ENCODE results near the gene RNF123.

RNF123 gene

DNA sequence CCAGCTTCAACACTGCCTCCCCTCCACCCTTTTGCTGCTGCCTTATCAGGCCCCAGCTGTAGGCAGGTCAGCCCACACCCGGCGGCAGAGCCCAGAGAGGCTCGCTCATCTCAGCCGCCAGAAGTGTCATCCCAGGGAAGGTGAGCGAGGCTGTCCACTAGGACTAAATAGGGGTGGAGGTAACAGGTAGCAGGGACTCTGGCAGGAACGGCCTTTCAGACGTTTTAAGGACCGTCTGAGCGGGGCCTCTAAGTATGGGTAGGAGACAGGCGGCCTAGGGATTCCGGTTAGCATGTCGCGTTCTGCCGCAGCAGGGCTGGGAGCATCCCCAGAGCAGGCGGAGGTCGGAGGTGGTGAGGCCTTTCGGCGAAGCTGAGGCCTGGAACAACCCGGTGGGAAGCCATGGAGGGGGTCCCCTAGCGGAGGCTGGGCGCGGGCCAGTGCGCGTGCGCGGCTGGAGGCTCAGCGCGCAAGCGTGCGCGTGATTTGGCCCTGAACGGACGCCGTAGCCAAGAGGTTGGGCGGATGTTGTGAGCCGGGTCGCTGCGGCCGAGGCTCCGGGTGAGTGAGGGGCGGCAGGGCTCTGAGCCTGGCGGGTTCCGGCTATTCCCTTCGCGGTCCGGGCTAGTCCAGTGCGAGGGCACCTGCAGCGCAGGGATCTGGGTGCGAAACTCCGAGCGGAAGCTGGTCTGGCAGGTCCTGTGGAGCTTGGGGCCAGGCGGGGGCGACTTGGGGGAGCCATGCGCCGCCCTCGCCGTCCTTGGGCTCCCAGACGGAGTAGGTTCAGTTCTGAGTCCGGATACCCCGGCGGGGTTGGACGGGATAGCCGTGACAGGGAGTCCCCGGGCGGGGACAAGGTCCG, at the start of gene RNF123, which contains the start of gene MST1:
Gene RNF123 (plus strand): TSS at position 512 of the 862 bp plus-strand sequence. CDS start 1,609 bp downstream, outside the sequence.
Gene MST1 (minus strand): TSS at position 429 of the 862 bp plus-strand sequence. CDS start 783 bp downstream, outside the sequence.
- DNase-seq: no peak

DNA sequence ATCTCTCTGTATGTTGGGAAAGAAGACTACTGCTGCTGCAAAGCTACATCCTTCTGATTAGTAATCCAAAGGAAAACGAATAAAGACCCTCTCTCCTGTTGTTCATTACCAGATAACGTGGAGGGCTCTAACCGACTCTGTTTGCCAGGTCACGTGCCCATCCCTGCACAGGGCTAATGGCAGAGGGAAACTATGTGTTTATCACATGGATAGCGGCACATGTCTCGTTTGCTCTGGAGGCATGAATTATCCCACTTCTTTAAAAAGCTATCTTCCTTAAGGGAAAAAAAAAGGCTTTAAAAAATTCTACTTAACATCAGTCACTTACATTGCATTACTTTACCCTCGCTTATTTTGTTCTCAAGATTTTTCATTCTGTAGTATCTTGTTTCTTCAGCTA, 48.1 kb upstream of the RNF123 start:
- DNase-seq: no peak

DNA sequence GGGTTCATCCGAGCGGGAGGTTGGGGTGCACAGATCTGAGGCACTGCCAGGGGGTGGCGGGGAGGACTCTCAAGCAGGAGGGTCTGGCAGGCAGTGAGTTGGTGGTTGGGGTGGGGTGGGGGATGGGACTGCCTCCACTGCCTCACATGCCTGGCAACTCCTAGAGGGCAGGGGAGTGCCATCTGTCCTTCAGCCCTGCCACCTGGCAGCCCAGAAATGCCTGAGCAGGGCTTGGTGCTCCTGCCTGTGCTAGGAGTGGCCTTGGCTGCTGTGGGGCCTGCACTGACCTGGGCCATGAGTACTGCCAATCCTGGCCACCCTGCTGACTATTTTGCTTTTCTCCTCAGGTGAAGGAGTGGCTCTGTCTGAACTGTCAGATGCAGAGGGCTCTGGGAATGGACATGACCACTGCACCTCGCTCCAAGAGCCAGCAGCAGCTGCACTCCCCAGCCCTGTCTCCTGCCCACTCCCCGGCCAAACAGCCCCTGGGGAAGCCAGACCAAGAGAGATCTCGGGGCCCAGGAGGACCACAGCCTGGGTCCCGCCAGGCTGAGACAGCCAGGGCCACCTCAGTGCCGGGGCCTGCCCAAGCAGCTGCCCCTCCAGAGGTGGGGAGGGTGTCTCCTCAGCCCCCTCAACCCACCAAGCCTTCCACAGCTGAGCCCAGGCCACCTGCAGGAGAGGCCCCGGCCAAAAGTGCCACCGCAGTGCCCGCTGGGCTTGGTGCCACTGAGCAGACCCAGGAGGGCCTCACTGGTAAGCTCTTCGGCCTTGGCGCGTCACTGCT, 47.2 kb upstream of the RNF123 start:
- no peak for DNase-seq

DNA sequence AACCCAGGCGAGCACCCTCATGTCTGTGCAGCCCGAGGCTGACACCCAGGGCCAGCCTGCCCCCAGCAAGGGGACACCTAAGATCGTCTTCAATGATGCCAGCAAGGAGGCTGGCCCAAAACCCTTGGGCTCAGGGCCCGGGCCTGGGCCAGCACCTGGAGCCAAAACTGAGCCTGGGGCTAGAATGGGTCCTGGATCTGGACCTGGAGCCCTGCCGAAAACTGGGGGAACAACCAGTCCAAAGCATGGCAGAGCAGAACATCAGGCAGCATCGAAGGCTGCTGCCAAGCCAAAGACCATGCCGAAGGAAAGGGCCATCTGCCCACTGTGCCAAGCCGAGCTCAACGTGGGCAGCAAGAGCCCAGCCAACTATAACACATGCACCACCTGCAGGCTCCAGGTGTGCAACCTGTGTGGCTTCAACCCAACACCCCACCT, 46.6 kb upstream of the RNF123 start:
- no peak for DNase-seq

DNA sequence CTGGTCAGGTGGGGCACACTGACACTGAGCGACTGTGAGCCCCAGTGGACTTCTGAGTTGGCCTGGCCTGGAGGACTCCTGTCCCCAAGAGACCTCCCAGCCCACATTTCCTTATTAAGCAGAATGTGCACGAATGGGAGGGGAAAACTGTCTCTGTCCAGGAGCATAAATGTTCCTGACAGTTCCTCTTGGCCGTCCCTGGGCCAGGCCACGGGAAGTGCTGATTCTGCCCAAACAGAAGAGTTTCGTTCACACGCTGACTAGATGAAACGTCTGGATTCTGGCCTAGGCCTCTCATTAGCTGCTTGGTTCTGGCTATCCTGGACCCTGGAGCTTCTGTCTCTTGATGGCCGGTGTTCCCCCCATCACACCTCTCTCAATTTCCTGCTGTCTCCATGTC, 44.7 kb upstream of the RNF123 start:
- no peak for DNase-seq

DNA sequence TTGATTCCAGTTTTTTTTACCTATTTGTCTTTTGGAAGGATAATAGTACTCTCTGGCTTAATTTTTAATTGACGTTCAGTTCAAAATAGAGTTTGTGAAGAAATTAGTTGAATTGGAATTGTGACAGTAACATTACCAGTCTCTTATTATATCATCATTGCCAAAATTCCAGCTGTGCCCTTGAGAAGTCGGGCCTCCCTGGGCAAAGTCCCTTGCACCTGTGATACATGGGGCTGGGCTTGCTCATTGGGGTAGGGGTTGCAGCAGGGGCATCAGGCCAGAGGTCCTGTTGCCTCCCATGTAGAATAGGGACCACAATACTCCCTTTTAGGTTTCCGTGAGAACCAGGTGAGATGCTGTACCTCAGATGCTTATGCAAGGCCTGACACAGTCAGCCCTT, 43.1 kb upstream of the RNF123 start:
- no peak for DNase-seq

DNA sequence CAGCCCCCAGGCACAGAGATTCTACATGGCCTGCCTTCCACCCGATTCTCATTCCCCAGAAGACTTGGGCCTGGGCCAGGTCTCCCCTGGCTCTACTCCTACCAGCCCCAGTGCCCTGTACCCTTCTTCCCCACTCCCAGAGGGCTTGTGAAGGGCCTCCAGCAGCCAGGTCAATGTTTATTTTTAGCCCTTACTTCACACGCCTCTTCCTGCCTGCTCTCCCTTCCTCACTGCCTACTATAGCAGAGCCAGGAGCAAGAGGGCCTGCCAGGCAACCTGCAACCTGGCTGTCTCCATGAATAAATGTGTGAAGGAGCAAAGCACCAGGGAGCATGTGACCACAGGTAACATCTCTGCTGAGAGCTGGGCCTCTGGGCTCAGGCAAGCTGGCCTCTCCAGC, 41.6 kb upstream of the RNF123 start:
- DNase-seq: peak; percentile 46

DNA sequence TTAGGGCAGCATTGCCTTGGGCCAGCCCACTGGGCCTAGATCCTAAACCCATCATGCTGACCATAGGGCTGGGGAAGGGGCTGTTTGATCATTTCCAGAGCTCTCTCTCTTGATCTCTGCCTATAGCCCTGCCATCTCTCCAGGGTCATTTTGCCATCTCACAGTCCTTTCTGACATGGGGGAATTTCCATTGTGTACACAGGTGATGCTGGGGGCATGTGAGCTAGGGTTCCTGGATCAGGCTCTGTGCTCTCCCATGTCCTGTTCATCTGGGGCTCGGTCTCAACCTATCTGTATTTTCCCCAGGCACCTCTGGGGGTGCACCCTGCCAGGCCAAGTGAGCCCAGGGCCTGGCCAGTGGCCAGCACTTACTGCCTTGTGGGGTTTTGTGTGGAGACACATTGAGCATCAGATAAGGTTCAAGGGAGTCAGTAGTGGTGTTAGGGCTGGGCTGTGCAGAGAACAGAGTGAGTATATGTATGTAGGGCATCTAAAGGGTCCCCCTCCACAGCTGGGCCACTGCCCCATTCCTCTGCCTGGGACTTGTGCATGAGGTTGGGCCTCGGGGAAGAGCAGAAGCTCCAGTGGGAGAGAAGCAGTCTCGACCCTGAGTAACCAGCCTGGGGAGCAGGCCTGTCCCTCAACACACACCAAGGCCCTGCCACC, 40.9 kb upstream of the RNF123 start:
- DNase-seq: no peak

DNA sequence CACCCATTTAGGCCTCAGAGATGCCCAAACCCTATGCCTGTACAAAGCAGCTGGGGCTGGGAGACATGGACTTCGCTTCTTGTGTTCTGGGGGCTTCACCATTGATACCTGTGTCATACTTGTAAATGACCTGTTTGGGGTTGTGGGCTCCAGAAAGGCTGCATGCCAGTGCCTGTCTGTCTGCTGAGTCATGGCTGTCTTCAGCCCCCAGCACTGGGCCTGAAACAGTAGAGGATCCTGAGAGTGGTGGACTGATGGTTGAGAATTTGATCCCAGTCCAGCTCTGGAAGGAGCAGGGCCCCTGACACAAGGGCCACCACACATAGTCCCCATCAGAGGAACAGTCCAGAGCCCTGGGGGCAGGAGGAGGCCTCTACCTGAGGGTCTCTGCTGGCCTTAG, 39.8 kb upstream of the RNF123 start:
- no peak for DNase-seq

DNA sequence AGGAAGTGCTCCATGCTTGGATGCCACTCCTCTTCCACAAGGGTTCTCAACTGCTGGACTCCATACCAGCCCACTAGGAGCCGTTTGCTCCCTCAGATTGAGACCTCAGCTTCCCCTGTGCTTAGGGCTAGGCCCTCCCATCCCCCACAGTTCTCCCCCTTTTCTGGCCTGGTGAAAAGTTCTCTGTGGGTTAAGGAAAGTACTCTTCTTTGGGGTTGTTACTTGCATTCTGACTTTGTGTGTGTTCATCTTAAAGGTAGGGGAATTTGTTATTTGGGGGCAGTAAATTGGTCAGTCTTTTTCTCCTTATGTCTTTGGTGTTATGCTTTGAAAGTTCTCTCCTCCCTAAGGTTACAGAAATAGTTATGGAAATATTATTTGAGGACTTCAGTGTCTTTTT, 39.2 kb upstream of the RNF123 start:
- DNase-seq: no peak

DNA sequence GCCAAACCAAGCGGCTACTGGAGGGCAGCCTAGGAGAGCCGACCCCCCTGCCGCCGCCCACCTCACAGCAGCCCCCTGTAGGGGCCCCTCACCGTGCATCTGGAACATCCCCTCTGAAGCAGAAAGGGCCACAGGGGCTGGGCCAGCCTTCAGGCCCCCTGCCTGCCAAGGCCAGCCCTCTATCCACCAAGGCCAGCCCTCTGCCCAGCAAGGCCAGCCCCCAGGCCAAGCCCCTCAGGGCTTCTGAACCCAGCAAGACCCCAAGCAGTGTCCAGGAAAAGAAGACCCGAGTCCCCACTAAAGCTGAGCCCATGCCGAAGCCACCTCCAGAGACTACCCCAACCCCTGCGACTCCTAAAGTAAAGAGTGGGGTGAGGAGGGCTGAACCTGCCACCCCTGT, 38.7 kb upstream of the RNF123 start:
- no peak for DNase-seq

DNA sequence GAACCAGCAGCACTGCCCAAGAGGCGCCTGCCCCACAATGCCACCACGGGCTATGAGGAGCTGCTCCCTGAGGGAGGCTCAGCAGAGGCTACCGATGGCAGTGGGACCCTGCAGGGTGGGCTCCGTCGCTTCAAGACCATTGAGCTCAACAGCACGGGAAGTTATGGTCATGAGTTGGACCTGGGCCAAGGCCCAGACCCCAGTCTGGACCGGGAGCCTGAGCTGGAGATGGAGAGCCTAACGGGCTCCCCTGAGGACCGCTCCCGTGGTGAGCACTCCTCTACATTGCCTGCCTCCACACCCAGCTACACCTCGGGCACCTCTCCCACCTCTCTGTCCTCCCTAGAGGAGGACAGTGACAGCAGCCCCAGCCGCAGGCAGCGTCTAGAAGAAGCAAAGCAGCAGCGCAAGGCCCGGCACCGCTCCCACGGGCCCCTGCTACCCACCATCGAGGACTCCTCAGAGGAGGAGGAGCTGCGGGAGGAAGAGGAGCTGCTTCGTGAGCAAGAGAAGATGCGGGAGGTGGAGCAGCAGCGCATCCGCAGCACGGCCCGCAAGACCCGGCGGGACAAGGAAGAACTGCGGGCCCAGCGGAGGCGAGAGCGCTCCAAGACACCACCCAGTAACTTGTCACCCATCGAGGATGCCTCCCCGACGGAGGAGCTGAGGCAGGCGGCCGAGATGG, 37.0 kb upstream of the RNF123 start:
- no peak for DNase-seq

DNA sequence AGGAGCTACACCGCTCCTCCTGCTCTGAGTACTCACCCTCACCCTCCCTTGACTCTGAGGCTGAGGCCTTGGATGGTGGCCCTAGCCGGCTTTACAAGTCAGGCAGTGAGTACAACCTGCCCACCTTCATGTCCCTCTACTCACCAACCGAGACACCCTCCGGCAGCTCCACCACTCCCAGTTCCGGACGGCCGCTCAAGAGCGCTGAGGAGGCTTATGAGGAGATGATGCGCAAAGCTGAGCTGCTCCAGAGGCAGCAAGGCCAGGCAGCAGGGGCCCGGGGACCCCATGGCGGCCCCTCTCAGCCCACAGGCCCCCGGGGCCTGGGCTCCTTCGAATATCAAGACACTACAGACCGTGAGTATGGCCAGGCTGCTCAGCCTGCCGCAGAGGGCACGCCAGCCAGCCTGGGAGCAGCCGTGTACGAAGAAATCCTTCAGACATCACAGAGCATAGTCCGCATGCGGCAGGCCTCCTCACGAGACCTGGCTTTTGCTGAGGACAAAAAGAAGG, 36.4 kb upstream of the RNF123 start:
- no peak for DNase-seq

DNA sequence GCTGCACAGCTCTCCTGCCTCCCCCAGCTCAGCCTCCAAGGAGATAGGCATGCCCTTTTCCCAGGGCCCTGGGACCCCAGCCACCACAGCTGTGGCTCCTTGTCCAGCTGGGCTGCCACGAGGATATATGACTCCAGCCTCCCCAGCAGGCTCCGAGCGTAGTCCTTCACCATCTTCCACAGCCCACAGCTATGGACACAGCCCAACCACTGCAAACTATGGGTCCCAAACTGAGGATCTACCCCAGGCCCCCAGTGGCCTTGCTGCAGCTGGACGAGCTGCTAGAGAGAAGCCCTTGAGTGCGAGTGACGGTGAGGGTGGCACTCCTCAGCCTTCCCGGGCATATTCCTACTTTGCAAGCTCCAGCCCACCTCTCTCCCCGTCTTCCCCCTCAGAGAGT, 35.7 kb upstream of the RNF123 start:
- no peak for DNase-seq

DNA sequence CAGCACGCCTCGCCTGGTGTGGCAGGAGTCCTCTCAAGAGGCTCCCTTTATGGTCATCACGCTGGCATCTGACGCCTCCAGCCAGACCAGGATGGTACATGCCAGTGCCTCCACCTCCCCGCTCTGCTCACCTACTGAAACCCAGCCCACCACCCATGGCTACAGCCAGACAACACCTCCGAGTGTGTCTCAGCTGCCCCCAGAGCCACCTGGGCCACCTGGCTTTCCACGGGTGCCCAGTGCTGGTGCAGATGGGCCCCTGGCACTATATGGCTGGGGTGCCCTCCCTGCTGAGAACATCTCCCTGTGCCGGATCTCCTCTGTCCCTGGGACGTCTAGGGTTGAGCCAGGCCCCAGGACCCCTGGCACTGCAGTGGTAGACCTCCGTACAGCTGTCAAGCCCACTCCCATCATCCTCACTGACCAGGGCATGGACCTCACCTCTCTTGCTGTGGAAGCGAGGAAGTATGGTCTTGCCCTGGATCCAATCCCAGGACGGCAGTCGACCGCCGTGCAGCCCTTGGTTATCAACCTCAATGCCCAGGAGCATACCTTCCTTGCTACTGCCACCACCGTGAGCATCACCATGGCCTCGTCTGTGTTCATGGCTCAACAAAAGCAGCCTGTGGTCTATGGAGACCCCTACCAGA, 35.1 kb upstream of the RNF123 start:
- DNase-seq: no peak

DNA sequence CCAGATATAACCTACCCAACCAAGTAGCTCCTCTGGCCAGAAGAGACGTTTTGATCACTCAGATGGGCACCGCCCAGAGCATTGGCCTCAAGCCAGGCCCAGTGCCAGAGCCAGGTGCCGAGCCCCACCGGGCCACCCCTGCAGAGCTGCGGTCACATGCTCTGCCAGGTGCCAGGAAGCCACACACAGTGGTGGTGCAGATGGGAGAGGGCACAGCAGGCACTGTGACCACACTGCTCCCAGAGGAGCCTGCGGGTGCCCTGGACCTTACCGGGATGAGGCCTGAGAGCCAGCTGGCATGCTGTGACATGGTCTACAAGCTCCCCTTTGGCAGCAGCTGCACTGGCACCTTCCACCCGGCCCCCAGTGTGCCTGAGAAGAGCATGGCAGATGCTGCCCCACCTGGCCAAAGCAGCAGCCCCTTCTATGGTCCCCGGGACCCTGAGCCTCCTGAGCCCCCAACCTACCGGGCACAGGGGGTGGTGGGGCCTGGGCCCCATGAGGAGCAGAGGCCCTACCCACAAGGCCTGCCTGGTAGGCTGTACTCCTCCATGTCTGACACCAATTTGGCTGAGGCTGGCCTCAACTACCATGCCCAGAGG, 34.3 kb upstream of the RNF123 start:
- DNase-seq: peak; percentile 86

DNA sequence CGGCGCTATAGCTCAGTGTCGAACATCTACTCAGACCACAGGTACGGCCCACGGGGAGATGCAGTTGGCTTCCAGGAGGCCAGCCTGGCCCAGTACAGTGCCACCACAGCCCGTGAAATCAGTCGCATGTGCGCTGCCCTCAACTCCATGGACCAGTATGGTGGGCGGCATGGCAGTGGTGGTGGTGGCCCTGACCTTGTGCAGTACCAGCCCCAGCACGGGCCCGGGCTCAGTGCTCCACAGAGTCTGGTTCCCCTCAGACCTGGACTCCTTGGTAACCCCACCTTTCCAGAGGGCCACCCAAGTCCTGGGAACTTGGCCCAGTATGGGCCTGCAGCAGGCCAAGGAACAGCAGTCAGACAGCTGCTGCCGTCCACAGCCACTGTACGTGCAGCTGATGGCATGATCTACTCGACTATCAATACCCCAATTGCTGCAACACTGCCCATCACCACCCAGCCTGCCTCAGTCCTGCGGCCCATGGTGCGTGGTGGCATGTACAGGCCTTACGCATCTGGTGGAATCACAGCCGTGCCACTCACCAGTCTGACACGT, 33.5 kb upstream of the RNF123 start:
- no peak for DNase-seq

DNA sequence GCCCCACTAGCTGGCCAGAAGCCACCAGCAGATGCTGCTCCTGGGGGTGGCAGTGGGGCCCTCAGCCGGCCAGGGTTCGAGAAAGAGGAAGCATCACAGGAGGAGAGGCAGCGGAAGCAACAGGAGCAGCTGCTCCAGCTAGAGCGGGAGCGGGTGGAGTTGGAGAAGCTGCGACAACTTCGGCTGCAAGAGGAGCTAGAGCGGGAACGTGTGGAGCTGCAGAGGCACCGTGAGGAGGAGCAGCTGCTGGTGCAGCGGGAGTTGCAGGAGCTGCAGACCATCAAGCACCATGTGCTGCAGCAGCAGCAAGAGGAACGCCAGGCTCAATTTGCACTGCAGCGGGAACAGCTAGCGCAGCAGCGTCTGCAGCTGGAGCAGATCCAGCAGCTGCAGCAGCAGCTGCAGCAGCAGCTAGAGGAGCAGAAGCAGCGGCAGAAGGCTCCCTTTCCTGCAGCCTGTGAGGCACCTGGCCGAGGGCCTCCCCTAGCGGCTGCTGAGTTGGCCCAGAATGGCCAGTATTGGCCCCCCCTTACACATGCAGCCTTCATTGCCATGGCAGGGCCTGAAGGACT, 32.7 kb upstream of the RNF123 start:
- DNase-seq: no peak

DNA sequence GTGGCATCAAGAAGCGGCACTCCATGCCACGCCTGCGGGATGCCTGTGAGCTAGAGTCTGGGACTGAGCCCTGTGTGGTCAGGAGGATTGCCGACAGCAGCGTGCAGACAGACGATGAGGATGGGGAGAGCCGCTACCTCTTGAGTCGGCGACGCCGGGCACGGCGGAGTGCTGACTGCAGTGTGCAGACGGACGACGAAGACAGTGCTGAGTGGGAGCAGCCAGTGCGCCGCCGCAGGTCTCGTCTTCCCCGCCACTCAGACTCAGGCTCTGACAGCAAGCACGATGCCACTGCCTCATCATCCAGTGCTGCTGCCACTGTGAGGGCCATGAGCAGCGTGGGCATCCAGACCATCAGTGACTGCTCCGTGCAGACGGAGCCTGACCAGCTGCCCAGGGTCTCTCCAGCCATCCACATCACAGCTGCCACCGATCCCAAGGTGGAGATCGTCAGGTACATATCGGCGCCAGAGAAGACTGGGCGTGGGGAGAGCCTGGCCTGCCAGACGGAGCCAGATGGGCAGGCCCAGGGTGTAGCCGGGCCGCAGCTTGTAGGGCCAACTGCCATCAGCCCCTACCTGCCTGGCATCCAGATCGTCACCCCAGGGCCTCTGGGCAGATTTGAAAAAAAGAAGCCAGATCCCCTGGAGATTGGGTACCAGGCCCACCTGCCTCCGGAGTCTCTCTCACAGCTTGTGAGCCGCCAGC, 32.0 kb upstream of the RNF123 start:
- DNase-seq: no peak

DNA sequence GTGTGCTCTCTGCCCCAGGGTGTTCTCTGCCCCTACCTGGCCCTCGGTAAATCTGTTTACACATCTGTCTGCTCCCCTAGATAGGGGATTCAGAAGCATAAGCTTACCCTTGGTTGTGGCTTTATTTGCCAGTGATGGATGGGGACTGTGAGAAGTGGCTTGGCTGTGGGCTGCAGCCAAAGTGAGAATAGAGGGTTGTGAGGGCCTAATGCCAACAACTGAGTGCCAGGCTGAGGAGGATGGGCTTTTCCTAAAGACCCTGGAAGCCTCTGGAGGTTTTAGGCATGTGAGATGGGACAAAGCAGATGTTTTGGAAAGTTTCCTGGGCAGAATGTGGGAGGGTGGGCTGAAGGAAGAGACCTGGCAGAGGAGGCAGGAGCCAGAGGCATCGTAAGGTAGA, 30.6 kb upstream of the RNF123 start:
- DNase-seq: no peak
